Measurements from ENCODE around the gene CELA2A.

DNA sequence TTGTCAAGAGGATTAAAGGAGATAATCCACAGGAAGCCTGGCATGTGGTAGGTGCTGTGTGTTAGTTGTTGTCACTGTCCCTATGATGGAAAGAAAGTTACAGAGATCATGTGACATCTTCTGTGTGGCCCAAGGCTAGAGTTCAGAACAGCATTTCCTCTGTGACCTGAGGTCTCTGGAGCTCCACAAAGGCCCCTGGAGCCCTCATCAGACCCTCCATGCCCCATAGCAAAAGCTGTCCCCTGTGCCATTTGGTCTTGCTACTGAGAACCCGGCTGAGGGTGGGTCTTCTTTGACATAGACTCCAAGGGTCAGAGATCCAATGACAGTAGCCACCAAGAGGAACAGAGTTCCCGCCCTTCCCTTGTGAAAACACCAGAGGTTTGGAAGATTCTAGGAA, 27.4 kb downstream of the CELA2A start:
- TF ChIP-seq, protein P1, sequence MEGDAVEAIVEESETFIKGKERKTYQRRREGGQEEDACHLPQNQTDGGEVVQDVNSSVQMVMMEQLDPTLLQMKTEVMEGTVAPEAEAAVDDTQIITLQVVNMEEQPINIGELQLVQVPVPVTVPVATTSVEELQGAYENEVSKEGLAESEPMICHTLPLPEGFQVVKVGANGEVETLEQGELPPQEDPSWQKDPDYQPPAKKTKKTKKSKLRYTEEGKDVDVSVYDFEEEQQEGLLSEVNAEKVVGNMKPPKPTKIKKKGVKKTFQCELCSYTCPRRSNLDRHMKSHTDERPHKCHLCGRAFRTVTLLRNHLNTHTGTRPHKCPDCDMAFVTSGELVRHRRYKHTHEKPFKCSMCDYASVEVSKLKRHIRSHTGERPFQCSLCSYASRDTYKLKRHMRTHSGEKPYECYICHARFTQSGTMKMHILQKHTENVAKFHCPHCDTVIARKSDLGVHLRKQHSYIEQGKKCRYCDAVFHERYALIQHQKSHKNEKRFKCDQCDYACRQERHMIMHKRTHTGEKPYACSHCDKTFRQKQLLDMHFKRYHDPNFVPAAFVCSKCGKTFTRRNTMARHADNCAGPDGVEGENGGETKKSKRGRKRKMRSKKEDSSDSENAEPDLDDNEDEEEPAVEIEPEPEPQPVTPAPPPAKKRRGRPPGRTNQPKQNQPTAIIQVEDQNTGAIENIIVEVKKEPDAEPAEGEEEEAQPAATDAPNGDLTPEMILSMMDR (IDR thresholded peaks at IDR 0.05) = no peak
- TF ChIP-seq POLR2A (IDR thresholded peaks at IDR 0.05) = no peak

Data from lower leg skin (tissue), 3 donors.